ENCODE data around the gene HMCN2.
"Not testable (repeated sequence)": the region's sequence is repeated elsewhere in the genome, so short reads cannot be mapped to it uniquely, and the experiment has no call there.

Gene HMCN2

GRCh38 chr9:130240410-130241197, 25.0 kb upstream of the HMCN2 start:
- peak; percentile 80 for DNase-seq

- DNase-seq: no peak
Observed at GRCh38 chr9:130241198-130241535, 24.4 kb upstream of the HMCN2 start.

GRCh38 chr9:130242270-130243014, 23.1 kb upstream of the HMCN2 start:
- DNase-seq: no peak

DNA sequence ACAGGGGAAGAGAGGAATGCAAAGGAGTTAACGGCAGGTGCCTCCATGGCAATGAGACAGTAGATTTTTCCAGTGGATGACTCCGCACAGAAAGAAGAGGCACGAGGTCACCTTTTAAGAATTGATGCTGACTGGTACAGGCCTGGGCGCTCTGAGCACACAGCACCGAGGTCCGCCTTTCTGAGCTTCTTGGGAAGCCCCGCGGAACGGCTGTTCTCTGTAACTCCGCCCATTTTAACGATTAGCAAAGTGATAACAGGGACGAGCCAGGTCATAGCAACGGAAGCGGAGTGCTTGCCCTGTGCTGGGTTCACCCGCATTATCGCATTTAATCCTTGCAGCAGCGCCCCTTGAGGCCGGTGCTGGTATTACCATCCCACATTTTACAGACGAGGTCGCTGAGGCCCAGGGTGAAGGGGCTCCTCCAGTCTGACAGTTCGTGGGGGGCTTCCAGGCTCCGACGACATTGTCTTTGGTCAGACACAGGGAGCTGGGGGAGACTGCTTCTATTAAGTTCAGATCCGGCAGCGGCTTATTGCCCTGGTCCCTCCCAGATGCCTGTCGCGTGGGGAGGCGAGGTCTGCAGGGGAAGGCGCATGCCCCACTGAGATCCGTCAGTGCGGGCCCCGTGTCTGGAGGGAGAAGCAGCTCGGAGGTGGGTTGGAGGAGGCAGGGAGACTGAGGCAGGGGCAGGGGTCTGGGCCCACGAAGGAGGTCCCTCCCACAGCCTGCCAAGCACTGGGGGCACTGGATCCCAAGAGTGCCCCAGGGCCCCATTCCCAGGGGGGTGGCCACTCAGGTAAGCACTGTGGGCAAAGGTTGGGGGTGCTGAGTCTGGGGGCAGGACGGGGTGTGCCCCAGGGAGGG, 22.3 kb upstream of the HMCN2 start:
- peak; percentile 73 for DNase-seq

DNA sequence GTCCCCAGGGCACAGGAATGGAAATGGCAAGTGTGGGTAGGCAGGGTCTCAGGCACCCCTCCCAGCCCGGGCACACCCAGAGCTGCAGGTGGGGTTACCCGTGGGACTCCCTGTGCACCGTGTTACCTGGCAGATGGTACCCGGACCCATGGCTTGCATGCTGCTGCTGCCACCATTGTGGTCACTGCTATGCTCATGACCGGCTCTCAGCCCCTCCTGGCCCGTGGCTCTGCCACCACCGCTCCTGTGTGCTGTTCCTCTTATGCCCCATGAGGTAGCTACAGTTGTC, 21.7 kb upstream of the HMCN2 start:
- DNase-seq: no peak

DNA sequence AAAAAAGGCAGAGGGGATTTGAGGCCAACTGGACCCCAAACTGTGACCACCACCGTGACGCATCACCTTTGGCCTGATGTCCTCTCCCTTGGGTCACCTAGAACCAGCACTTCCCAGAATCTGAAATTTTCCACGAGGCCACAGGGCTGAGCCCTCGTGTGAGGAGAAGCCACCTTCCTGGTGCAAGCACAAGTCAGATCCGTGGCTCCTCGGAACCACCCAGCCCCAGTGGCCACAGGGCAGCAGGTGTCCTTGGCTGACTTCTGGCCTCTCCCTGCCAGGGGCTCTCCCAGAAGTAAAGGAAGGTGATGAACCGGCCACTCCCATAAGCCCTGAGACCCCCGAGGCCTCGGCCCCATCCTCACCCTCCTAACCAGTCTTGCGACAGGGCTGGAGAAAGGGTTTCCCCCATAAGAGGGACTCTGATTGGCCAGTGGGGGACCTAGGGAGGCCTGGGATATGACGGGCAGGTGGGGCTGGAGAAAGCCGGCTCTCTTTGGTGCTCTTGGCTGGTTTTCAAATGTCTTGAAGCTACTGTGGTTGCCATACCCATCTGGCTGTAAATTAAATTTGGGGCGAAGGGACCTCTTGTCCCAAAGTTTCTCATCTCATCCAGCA, 20.9 kb upstream of the HMCN2 start:
- DNase-seq: no peak

DNA sequence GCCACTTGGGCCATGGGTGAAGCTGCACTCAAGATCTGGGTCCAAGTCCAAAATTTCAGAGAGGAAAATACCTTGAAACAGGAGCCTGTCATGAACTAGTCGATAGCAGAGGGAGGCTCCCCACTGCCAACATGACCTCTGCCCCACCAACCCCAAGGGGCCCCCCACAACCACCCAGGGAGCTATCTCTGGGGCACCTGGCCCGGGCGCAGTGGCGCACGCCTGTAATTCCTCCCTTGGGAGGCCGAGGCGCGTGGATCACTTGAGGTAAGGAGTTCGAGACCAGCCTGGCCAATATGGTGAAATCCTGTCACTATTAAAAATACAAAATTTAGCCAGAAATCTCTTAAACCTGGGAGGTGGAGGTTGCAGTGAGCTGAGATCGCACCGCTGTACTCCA, 20.1 kb upstream of the HMCN2 start:
- DNase-seq: no peak

GRCh38 chr9:130246126-130246525, 19.4 kb upstream of the HMCN2 start:
- no peak for DNase-seq

GRCh38 chr9:130254747-130255630, 10.6 kb upstream of the HMCN2 start:
- DNase-seq: peak; percentile 48

- no peak for DNase-seq
Observed at GRCh38 chr9:130255631-130256134, 9.9 kb upstream of the HMCN2 start.

- no peak for DNase-seq
Observed at GRCh38 chr9:130256644-130257043, 8.9 kb upstream of the HMCN2 start.

- DNase-seq: not testable (repeated sequence)
Observed at GRCh38 chr9:130258137-130258536, 7.4 kb upstream of the HMCN2 start.

DNA sequence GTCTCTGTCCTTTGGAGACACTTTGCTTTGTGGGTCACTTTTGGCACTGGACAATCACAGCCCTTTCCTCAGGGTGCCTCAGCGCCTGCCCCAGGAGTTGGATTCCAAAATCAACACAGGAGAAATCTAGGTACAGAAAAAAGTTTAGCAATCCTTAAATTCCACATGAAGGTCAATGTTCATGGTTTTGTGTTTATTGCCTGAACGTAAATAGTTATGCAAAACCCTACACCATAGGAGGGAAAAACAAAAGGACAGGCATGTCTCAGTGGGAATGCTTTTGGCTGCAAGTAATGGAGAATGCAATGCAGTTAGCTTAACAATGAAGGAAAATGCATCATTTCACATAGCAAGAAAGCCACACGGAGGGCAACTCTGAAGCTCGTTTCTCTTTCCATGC, 6.5 kb upstream of the HMCN2 start:
- no peak for DNase-seq

- DNase-seq: no peak
Observed at GRCh38 chr9:130260816-130261765, 4.5 kb upstream of the HMCN2 start.

DNA sequence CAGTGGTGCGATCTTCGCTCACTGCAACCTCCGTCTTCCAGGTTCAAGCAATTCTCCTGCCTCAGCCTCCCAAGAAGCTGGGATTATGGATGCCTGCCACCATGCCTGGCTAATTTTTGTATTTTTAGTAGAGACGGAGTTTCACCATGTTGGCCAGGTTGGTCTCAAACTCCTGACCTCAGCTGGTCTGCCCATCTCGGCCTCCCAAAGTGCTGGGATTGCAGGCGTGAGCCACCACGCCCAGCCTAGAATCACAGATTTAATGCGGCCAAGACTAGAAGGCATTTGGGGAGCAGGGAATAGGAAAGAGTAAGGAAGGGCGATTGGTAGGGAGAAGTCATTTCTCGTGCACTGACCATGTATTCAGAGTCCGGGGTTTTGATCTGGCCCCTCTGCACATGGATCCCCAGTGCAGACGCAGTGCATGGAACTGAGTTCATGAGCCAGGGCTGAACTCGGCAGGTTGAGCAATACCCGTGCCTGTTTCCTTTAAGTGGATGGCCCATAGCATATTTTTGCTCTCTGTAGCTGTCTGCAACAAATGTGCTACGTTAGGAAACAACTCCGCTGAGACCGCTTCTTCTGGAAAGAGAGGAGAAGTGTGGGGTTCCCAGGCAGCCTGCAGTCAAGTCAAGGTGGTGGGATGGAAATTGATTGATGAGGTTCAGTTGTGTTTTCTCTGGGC, 3.4 kb upstream of the HMCN2 start:
- no peak for DNase-seq

- DNase-seq: no peak
Observed at GRCh38 chr9:130262771-130263170, 2.8 kb upstream of the HMCN2 start.

DNA sequence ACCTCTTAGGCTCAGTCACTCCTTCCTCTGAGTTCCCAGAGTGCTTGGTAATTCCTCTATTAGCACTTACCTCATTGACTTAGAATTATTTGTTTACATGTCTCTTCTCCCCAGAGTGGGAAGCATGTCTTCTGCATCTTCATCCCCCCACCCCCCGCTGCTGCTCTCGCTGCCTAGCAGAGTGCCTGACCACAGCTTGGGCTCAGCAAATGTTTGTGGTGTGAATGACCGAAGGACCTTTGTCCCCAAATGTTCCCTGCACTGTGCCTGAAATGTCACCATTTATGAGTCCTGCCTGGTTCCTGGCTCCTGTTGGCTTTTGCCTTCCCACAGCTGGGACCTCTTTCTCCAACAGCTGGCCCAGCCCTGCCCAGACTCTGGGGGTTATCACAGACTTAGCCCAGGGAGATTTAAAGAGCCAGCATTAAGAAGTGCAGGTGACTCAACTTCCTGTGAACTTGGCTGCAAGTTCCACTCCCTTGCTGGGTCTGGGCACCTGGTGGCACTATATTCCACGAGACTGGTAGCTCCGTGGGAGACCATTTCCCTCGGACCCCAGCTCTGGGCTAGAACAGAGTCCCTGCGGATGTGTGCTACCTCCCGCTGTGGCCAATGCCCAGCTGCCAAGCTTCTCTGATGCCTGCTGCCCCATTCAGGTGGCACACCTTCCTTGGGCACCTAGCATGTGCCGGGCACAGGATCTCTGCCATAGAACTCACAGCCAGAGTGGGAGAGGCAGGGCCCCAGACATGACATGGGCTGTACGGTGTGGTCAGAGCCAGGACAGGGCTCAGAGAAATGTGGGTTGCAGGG, 1.8 kb upstream of the HMCN2 start:
- no peak for DNase-seq

GRCh38 chr9:130264414-130265350, 878 bp upstream of the HMCN2 start:
- no peak for DNase-seq

Measured in DMS153 (cell line).